Measurements from ENCODE around the gene AFF3.

AFF3 gene

GRCh38 chr2:99621774-99622173 is 520.6 kb downstream of the AFF3 start:
- TF ChIP-seq, protein P1, sequence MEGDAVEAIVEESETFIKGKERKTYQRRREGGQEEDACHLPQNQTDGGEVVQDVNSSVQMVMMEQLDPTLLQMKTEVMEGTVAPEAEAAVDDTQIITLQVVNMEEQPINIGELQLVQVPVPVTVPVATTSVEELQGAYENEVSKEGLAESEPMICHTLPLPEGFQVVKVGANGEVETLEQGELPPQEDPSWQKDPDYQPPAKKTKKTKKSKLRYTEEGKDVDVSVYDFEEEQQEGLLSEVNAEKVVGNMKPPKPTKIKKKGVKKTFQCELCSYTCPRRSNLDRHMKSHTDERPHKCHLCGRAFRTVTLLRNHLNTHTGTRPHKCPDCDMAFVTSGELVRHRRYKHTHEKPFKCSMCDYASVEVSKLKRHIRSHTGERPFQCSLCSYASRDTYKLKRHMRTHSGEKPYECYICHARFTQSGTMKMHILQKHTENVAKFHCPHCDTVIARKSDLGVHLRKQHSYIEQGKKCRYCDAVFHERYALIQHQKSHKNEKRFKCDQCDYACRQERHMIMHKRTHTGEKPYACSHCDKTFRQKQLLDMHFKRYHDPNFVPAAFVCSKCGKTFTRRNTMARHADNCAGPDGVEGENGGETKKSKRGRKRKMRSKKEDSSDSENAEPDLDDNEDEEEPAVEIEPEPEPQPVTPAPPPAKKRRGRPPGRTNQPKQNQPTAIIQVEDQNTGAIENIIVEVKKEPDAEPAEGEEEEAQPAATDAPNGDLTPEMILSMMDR (IDR thresholded peaks at IDR 0.05; ENCODE audit: borderline replicate concordance, control extremely low read depth, extremely low read depth, insufficient read depth, missing control alignments) = no peak
- no peak for DNase-seq (ENCODE audit: low spot score)
- in situ Hi-C loops (cut with MboI; ENCODE audit: low sequenced_read_pairs, unreplicated experiment) = no loop called here

DNA sequence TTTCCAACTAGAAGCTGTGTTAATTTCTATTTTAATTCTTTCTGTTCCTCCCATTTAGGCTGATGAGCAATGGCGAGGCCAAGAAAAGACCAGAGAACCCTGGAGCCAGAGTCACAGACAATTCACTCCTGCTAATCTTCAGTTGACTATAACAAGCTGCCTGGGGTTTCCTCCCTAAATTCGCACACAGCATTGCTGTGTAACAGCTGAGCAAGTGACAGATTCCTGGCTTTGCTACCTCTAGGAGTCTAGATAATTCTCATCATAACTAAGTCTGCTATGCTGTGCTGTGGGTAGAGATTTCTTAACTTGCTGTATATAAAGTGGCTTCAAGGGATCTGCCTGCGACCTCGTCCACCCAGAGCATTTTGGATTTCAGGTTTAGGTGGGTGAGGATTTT is 521.3 kb downstream of the AFF3 start:
- in situ Hi-C loops (cut with MboI; ENCODE audit: low sequenced_read_pairs, unreplicated experiment) = no loop called here
- TF ChIP-seq, protein P1 (IDR thresholded peaks at IDR 0.05; ENCODE audit: borderline replicate concordance, control extremely low read depth, extremely low read depth, insufficient read depth, missing control alignments) = no peak

GRCh38 chr2:99619151-99619550 is 523.2 kb downstream of the AFF3 start:
- TF ChIP-seq, protein P1 (IDR thresholded peaks at IDR 0.05; ENCODE audit: borderline replicate concordance, control extremely low read depth, extremely low read depth, insufficient read depth, missing control alignments) = no peak
- in situ Hi-C loops (cut with MboI; ENCODE audit: low sequenced_read_pairs, unreplicated experiment) = no loop called here
- no peak for DNase-seq (ENCODE audit: low spot score)

More for the DNA sequence above, 521.3 kb downstream of the AFF3 start:
- DNase-seq (ENCODE audit: low spot score) = no peak

DNA sequence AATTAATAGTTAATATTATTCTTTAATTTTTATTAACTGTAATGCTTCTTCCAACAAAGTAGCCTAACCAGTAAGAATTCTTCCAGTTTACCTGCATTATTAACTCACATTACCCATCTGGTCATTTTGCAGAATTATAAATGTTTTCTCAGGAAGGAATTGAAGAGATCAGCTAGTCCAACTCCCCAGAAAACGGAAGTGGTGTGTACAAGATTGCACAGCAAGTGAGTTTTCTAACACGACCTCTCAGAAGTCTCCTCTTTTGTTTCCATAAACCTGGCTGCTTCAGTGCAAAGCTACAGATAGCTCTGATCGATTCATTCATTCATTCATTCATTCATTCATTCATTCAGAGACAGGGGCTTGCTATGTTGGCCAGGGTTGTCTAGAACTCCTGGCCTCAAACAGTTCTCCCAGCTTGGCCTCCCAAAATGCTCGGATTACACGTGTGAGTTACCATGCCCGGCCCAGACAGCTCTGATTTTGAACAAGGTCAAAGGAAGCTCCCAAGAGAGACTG is 523.8 kb downstream of the AFF3 start:
- in situ Hi-C loops (cut with MboI; ENCODE audit: low sequenced_read_pairs, unreplicated experiment) = no loop called here
- DNase-seq (ENCODE audit: low spot score) = no peak
- TF ChIP-seq, protein P1 (IDR thresholded peaks at IDR 0.05; ENCODE audit: borderline replicate concordance, control extremely low read depth, extremely low read depth, insufficient read depth, missing control alignments) = no peak

DNA sequence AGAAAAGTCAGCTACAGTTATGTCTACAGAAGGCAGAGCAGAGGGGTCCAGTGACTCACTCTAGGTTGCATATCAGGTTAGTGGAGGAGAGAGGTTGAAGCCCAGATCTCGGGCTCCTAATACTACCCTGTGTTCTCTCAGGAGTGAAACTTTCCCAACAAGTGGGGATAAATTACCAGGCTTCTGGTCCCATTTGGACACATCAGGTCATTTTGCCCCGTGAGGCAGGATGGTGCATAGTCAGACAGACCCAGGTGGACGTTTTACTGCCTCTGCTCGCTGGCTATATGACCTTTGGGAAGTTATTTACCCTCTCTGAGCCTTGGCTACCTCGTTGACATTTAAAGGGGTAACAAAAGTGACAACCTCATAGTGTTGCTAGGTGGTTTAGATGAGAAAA is 524.6 kb downstream of the AFF3 start:
- in situ Hi-C loops (cut with MboI; ENCODE audit: low sequenced_read_pairs, unreplicated experiment) = no loop called here
- TF ChIP-seq, protein P1 (IDR thresholded peaks at IDR 0.05; ENCODE audit: borderline replicate concordance, control extremely low read depth, extremely low read depth, insufficient read depth, missing control alignments) = no peak
- no peak for DNase-seq (ENCODE audit: low spot score)

- no peak for DNase-seq (ENCODE audit: low spot score)
- TF ChIP-seq, protein P1 (IDR thresholded peaks at IDR 0.05; ENCODE audit: borderline replicate concordance, control extremely low read depth, extremely low read depth, insufficient read depth, missing control alignments) = no peak
- in situ Hi-C loops (cut with MboI; ENCODE audit: low sequenced_read_pairs, unreplicated experiment) = no loop called here
Measured at GRCh38 chr2:99615247-99615771, 527.1 kb downstream of the AFF3 start.

All from GM13976 (cell line).